ENCODE results near the gene PCGF3.
"Not testable (repeated sequence)": the region's sequence is repeated elsewhere in the genome, so short reads cannot be mapped to it uniquely, and the experiment has no call there.

Gene PCGF3

GRCh38 chr4:704198-704891 is 1.3 kb upstream of the PCGF3 start:
- DNase-seq: no peak

- no peak for DNase-seq
Measured at GRCh38 chr4:704971-705277, 708 bp upstream of the PCGF3 start.

GRCh38 chr4:706083-706633 is 526 bp downstream of the PCGF3 start:
- not testable (repeated sequence) for DNase-seq

- DNase-seq: no peak
Measured at GRCh38 chr4:706834-707598, 1.4 kb downstream of the PCGF3 start.

- DNase-seq: no peak
Measured at GRCh38 chr4:707929-708630, 2.4 kb downstream of the PCGF3 start.

GRCh38 chr4:708631-708933 is 3.0 kb downstream of the PCGF3 start:
- no peak for DNase-seq

- no peak for DNase-seq
Measured at GRCh38 chr4:709348-709747, 3.7 kb downstream of the PCGF3 start.

- no peak for DNase-seq
Measured at GRCh38 chr4:710116-710515, 4.5 kb downstream of the PCGF3 start.

GRCh38 chr4:710916-711315 is 5.3 kb downstream of the PCGF3 start:
- no peak for DNase-seq

GRCh38 chr4:712093-712492 is 6.5 kb downstream of the PCGF3 start:
- DNase-seq: no peak

GRCh38 chr4:712916-713632 is 7.4 kb downstream of the PCGF3 start:
- no peak for DNase-seq

GRCh38 chr4:714087-714486 is 8.5 kb downstream of the PCGF3 start:
- DNase-seq: no peak

GRCh38 chr4:717601-718320 is 12.1 kb downstream of the PCGF3 start:
- DNase-seq: no peak

GRCh38 chr4:718460-718859 is 12.8 kb downstream of the PCGF3 start:
- DNase-seq: no peak

GRCh38 chr4:720111-720860 is 14.7 kb downstream of the PCGF3 start:
- DNase-seq: no peak

GRCh38 chr4:721261-722168 is 15.9 kb downstream of the PCGF3 start:
- DNase-seq: no peak

- DNase-seq: no peak
Measured at GRCh38 chr4:722169-722725, 16.6 kb downstream of the PCGF3 start.

GRCh38 chr4:722851-723360 is 17.3 kb downstream of the PCGF3 start:
- DNase-seq: no peak

GRCh38 chr4:723751-724530 is 18.3 kb downstream of the PCGF3 start:
- DNase-seq: no peak
